Measurements from ENCODE around the gene ADAM12.

GRCh38 chr10:126286256-126286780 lies 102.0 kb downstream of the ADAM12 start:
- TF ChIP-seq CTCF (IDR thresholded peaks at IDR 0.05), result no peak
- TF ChIP-seq POLR2AphosphoS5 (IDR thresholded peaks at IDR 0.05), result no peak
- no peak for TF ChIP-seq EP300 (IDR thresholded peaks at IDR 0.05)
